Psoas muscle (tissue), 8 donors: ENCODE data around the gene CAMTA1. TPM values are rescaled to one million over a fixed set of nuclear protein-coding genes. Genes with fewer than 3 reads are reported as not detected.

ENCODE experiments used
- ATAC-seq, 4 donors: fragments of 200-7000 bp; cut with Tn5 transposase; one replicate each; pipeline ENCODE4 v1.9.1; 2020; ENCODE audit warnings: moderate library complexity in 3 of 4, mild to moderate bottlenecking in 2 of 4
- DNase-seq, 2 donors: peaks; one replicate each; pipeline ENCODE4 v3.0.0-alpha.2; 2020
- H3K27ac ChIP-seq: fragments of 200-600 bp; one replicate; pipeline ENCODE4 v1.8.0; 2022
- H3K27me3 ChIP-seq, 3 donors: fragments of 200-600 bp in 1 of 3; one replicate each; pipeline versions ENCODE4 v1.6.1 to v1.8.0; 2013 to 2022; ENCODE audit warnings: low read length in 2 of 3, mild to moderate bottlenecking in 2 of 3, moderate library complexity in 1 of 3; ENCODE audit not compliant: insufficient read depth in 3 of 3
- H3K36me3 ChIP-seq, 2 donors: fragments of 200-600 bp in 1 of 2; one replicate each; pipeline versions ENCODE4 v1.6.1 to v1.8.0; 2013 to 2022; ENCODE audit warnings: low read depth in 1 of 2, mild to moderate bottlenecking in 1 of 2, moderate library complexity in 1 of 2; ENCODE audit not compliant: insufficient read depth in 1 of 2
- H3K4me1 ChIP-seq: fragments of 200-600 bp; one replicate; pipeline ENCODE4 v1.8.0; 2022
- H3K4me3 ChIP-seq: fragments of 200-600 bp; one replicate; pipeline ENCODE4 v1.8.0; 2022; ENCODE audit warnings: mild to moderate bottlenecking
- H3K9me3 ChIP-seq: fragments of 200-600 bp; one replicate; pipeline ENCODE4 v1.8.0; 2022
- CTCF ChIP-seq: fragments of 200-600 bp; IDR thresholded peaks from one replicate; pipeline ENCODE4 v1.8.0; 2022; ENCODE audit warnings: antibody characterized with exemption
- WGBS, 3 donors: extraction: QIAGEN DNeasy Blood & Tissue Kit; methylation state at CpG; one replicate each; pipeline versions ENCODE4 v1.1.6 to v1.1.7; 2013; 5-methylcytosine and 5-hydroxymethylcytosine counted together
- intact Hi-C, 2 donors: fragments of 100-400 bp; cut with DNase I; formaldehyde crosslinking; loops; one replicate each; pipeline versions ENCODE4 v1.11.0 to v1.14.2; 2022
- polyA plus RNA-seq, 3 donors: library from polyadenylated mRNA; stranded (reverse); fragments of 200-250 nt; gene quantifications; one replicate each; pipeline ENCODE4 v1.2.3, GENCODE V29; 2013
- total RNA-seq, 4 donors: library from RNA; stranded (reverse); fragmentation: NEBNext Ultra II Directional in 2 of 4; extraction: Animal tissue kit (Norgen Biotek cat#: 25700) in 2 of 4; gene quantifications; one replicate each; pipeline versions ENCODE4 v1.2.1 to v1.2.4, GENCODE V29; 2021 to 2023
- donor health status: healthy with polysubstance abuse.
- donor health status: DM: no; HTN: no; CAD: no; lungs with moderate emphysema.
- donor health status: Bipolar disorder and iron deficiency.
- donor health status: healthy.
- donor health status: DM: yes; HTN: yes; CAD: no.
- donor health status: DM: no; HTN: no; CAD: no.
- donor health status: DM: no; HTN: no; CAD: no.
- donor health status: DM: yes; HTN: yes; CAD: no.

CAMTA1 gene
- total and polyA plus RNA-seq, 7 donors: 64.6 to 206 (median 76.5) TPM

GRCh38 chr1:6989212-6990159, 204.2 kb downstream of the CAMTA1 start:
- ATAC-seq (no peak), DNase-seq (no peak)
- Histone ChIP-seq H3K4me1 (peaks cover 4% of the 10 kb centered on the region), H3K27me3 (no peaks in the 10 kb centered on the region), H3K4me3 (no peak overlapping the region), H3K27ac (no peak overlapping the region), H3K9me3 (peaks cover 8% of the 10 kb centered on the region), H3K36me3 (no peaks in the 10 kb centered on the region)
- intact Hi-C loops: no loop called here
- 58 to 59% (median 58%) methylated on average over 13 of the region's 13 CpGs for WGBS, 3 donors
- TF ChIP-seq CTCF: no peak

GRCh38 chr1:6991266-6991665, 206.0 kb downstream of the CAMTA1 start:
- DNase-seq: no peak
- Histone ChIP-seq H3K27me3 (no peaks in the 10 kb centered on the region), H3K27ac (no peak overlapping the region), H3K36me3 (no peaks in the 10 kb centered on the region), H3K4me3 (no peak overlapping the region), H3K4me1 (no peaks in the 10 kb centered on the region), H3K9me3 (peaks cover 8% of the 10 kb centered on the region)
- TF ChIP-seq CTCF: no peak
- intact Hi-C loops: no loop called here
- 88 to 91% (median 89%) methylated on average over 1 of the region's 1 CpG for WGBS, 3 donors
- ATAC-seq: no peak

- intact Hi-C loops: no loop called here
- no peak for DNase-seq
- H3K4me1 ChIP-seq: no peaks in the 10 kb centered on the region
- H3K27ac ChIP-seq: no peak overlapping the region
- no peaks in the 10 kb centered on the region for H3K36me3 ChIP-seq
- ATAC-seq: no peak
- no peaks in the 10 kb centered on the region for H3K27me3 ChIP-seq
- 88 to 94% (median 92%) methylated on average over 5 of the region's 5 CpGs for WGBS, 3 donors
- TF ChIP-seq CTCF: no peak
- peaks cover 8% of the 10 kb centered on the region for H3K9me3 ChIP-seq
- H3K4me3 ChIP-seq: no peak overlapping the region
These were observed 210.5 kb downstream of the CAMTA1 start for GRCh38 chr1:6995789-6996188.

GRCh38 chr1:6996371-6996770, 211.1 kb downstream of the CAMTA1 start:
- intact Hi-C loops: no loop called here
- Histone ChIP-seq H3K9me3 (peaks cover 8% of the 10 kb centered on the region), H3K27ac (no peak overlapping the region), H3K4me3 (no peak overlapping the region), H3K27me3 (no peaks in the 10 kb centered on the region), H3K36me3 (no peaks in the 10 kb centered on the region), H3K4me1 (no peaks in the 10 kb centered on the region)
- no peak for TF ChIP-seq CTCF
- DNase-seq (no peak), ATAC-seq (no peak)
